Measurements from ENCODE around the gene VSIG10. TPM values are rescaled to one million over a fixed set of nuclear protein-coding genes. Genes with fewer than 3 reads are reported as not detected.

VSIG10 gene
- total RNA-seq, 1 donor from 2014 or later: 12.0 TPM

DNA sequence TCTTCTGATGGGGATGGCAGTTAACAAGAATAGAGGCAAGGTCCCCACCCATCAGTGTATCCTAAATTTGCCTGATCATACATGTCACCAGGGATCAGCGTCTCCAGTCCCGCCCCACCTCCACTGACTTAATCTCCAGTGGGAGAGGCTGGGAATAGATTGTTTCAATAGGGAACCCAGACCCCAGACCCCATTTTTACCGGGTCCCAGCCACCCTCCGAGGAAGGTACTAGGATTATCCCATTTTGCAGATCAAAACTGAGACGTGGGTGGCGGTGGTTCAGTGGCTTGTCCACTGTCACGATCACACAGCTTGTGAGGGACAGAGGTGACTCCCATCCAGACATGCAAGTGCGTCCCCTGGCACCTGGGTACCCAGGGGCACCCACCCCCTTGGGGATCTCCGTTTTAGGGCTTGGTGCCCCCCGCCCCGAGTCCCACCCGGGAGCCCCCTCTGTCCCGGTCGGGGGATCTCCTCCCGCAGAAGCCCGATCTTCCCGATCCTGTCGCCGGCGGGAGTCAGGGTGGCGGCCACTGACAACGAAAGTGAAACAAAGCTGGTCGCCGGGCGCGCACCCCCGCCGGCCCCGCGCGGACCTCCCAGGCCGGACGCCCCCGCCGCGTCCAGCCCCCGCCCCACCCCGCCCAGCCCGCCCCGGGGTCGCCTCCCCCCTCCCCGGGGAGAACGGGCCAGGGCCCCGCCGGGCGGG lies 43.4 kb downstream of the VSIG10 start:
- Histone ChIP-seq H3K9ac (ENCODE audit: low read length) (peak overlapping the region; percentile 99), H3K4me1 (ENCODE audit: insufficient read depth, low read length) (peaks cover 21% of the 10 kb centered on the region), H3K27me3 (ENCODE audit: insufficient read depth, low read length) (no peaks in the 10 kb centered on the region), H3K4me3 (ENCODE audit: insufficient read depth, low read depth, low read length) (peak overlapping the region; percentile 92), H3K4me2 (ENCODE audit: low read length) (peak overlapping the region; percentile 99), H3K79me2 (ENCODE audit: insufficient read depth, low read length) (peaks cover 64% of the 10 kb centered on the region), H3K36me3 (ENCODE audit: insufficient read depth, low read length) (no peaks in the 10 kb centered on the region), H3K9me3 (ENCODE audit: insufficient read depth, low read depth, low read length) (no peaks in the 10 kb centered on the region), H4K20me1 (ENCODE audit: insufficient read depth, low read length) (peaks cover 9% of the 10 kb centered on the region), H2AFZ (ENCODE audit: low read depth, low read length) (no peak overlapping the region), H3K27ac (ENCODE audit: low read depth, low read length) (peak overlapping the region; percentile 80)
- Mint-ChIP-seq H3K4me1 (ENCODE audit: low read depth, unreplicated experiment) (peaks cover 31% of the 10 kb centered on the region), H3K27me3 (ENCODE audit: low read depth, unreplicated experiment) (no peaks in the 10 kb centered on the region), H3K4me3 (ENCODE audit: unreplicated experiment) (peak overlapping the region; percentile 96), H3K36me3 (ENCODE audit: low read depth, unreplicated experiment) (peaks cover 4% of the 10 kb centered on the region), H3K27ac (ENCODE audit: unreplicated experiment) (peak overlapping the region; percentile 90), H3K9me3 (ENCODE audit: unreplicated experiment) (no peaks in the 10 kb centered on the region)
- TF ChIP-seq, protein P1, sequence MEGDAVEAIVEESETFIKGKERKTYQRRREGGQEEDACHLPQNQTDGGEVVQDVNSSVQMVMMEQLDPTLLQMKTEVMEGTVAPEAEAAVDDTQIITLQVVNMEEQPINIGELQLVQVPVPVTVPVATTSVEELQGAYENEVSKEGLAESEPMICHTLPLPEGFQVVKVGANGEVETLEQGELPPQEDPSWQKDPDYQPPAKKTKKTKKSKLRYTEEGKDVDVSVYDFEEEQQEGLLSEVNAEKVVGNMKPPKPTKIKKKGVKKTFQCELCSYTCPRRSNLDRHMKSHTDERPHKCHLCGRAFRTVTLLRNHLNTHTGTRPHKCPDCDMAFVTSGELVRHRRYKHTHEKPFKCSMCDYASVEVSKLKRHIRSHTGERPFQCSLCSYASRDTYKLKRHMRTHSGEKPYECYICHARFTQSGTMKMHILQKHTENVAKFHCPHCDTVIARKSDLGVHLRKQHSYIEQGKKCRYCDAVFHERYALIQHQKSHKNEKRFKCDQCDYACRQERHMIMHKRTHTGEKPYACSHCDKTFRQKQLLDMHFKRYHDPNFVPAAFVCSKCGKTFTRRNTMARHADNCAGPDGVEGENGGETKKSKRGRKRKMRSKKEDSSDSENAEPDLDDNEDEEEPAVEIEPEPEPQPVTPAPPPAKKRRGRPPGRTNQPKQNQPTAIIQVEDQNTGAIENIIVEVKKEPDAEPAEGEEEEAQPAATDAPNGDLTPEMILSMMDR (IDR thresholded peaks at IDR 0.05; ENCODE audit: insufficient read depth, low read depth, low read length): no peak
- no peak for TF ChIP-seq EZH2 (IDR thresholded peaks at IDR 0.05; ENCODE audit: insufficient read depth, low read length)
- FAIRE-seq: no peak
- no peak for DNase-seq (ENCODE audit: low read depth)

GRCh38 chr12:118059341-118060191 lies 44.2 kb downstream of the VSIG10 start:
- peaks cover 4% of the 10 kb centered on the region for H3K36me3 Mint-ChIP-seq (ENCODE audit: low read depth, unreplicated experiment)
- peaks cover 30% of the 10 kb centered on the region for H3K4me1 Mint-ChIP-seq (ENCODE audit: low read depth, unreplicated experiment)
- H3K27me3 Mint-ChIP-seq (ENCODE audit: low read depth, unreplicated experiment): no peaks in the 10 kb centered on the region
- TF ChIP-seq EZH2 (IDR thresholded peaks at IDR 0.05; ENCODE audit: insufficient read depth, low read length): no peak
- TF ChIP-seq, protein P1 (IDR thresholded peaks at IDR 0.05; ENCODE audit: insufficient read depth, low read depth, low read length): no peak
- H3K79me2 ChIP-seq (ENCODE audit: insufficient read depth, low read length): peaks cover 72% of the 10 kb centered on the region
- H3K27ac Mint-ChIP-seq (ENCODE audit: unreplicated experiment): peak overlapping the region; percentile 90
- H3K36me3 ChIP-seq (ENCODE audit: insufficient read depth, low read length): no peaks in the 10 kb centered on the region
- no peaks in the 10 kb centered on the region for H3K9me3 Mint-ChIP-seq (ENCODE audit: unreplicated experiment)
- H3K4me3 Mint-ChIP-seq (ENCODE audit: unreplicated experiment): peak overlapping the region; percentile 96
- peak overlapping the region; percentile 80 for H3K27ac ChIP-seq (ENCODE audit: low read depth, low read length)
- H3K9me3 ChIP-seq (ENCODE audit: insufficient read depth, low read depth, low read length): no peaks in the 10 kb centered on the region
- peak overlapping the region; percentile 99 for H3K4me2 ChIP-seq (ENCODE audit: low read length)
- no peak overlapping the region for H2AFZ ChIP-seq (ENCODE audit: low read depth, low read length)
- H3K4me3 ChIP-seq (ENCODE audit: insufficient read depth, low read depth, low read length): peak overlapping the region; percentile 92
- peaks cover 21% of the 10 kb centered on the region for H3K4me1 ChIP-seq (ENCODE audit: insufficient read depth, low read length)
- DNase-seq (ENCODE audit: low read depth): peak; percentile 75
- no peaks in the 10 kb centered on the region for H3K27me3 ChIP-seq (ENCODE audit: insufficient read depth, low read length)
- peak overlapping the region; percentile 99 for H3K9ac ChIP-seq (ENCODE audit: low read length)
- FAIRE-seq: no peak
- peaks cover 13% of the 10 kb centered on the region for H4K20me1 ChIP-seq (ENCODE audit: insufficient read depth, low read length)
